Vagina (tissue), 2 donors: Measurements from ENCODE around the gene C16orf74. TPM values are rescaled to one million over a fixed set of nuclear protein-coding genes. Genes with fewer than 3 reads are reported as not detected.

ENCODE experiments used
- DNase-seq, 2 donors: peaks; one replicate each; pipeline ENCODE4 v3.0.0-alpha.2; 2017; ENCODE audit errors: extremely low spot score in 2 of 2
- H3K27ac ChIP-seq: fragments of 200-600 bp; sonication (generic); one replicate; pipeline ENCODE4 v1.5.1; 2019
- H3K27me3 ChIP-seq: fragments of 200-600 bp; sonication (generic); one replicate; pipeline ENCODE4 v1.5.1; 2019
- H3K36me3 ChIP-seq, 2 donors: fragments of 200-600 bp; sonication (generic); one replicate each; pipeline ENCODE4 v1.5.1; 2017 to 2019
- H3K4me1 ChIP-seq: fragments of 200-600 bp; sonication (generic); one replicate; pipeline ENCODE4 v1.5.1; 2019
- H3K4me3 ChIP-seq, 2 donors: fragments of 200-600 bp; sonication (generic); 1 replicate in 1 of 2; 2 replicates in 1 of 2; pipeline ENCODE4 v1.5.1; 2016 to 2019
- H3K9me3 ChIP-seq: fragments of 200-600 bp; sonication (generic); one replicate; pipeline ENCODE4 v1.5.1; 2019
- CTCF ChIP-seq, 3 experiments: fragments of 450-650 bp in 2 of 3; fragments of 200-600 bp in 1 of 3; sonication (generic) in 1 of 3; IDR thresholded peaks; one replicate each; pipeline ENCODE4 v1.5.1; 2017 to 2019; ENCODE audit warnings: antibody characterized with exemption in 3 of 3, mild to moderate bottlenecking in 2 of 3, moderate library complexity in 2 of 3
- POLR2A ChIP-seq, 2 donors: fragments of 450-650 bp; IDR thresholded peaks; one replicate each; pipeline ENCODE4 v1.6.1; 2017; ENCODE audit warnings: antibody characterized with exemption in 2 of 2, mild to moderate bottlenecking in 2 of 2, moderate library complexity in 2 of 2
- POLR2AphosphoS5 ChIP-seq, 2 donors: sonication (generic); formaldehyde crosslinking; IDR thresholded peaks; one replicate each; pipeline ENCODE4 v1.9.0; 2017; ENCODE audit warnings: antibody characterized with exemption in 2 of 2, mild to moderate bottlenecking in 2 of 2, low read depth in 1 of 2; ENCODE audit not compliant: insufficient read depth in 1 of 2
- intact Hi-C: fragments of 100-400 bp; cut with DNase I; formaldehyde crosslinking; loops from one replicate; pipeline ENCODE4 v1.15.1; 2023
- total RNA-seq: library from RNA; depleted of rRNA; stranded (reverse); fragments of >200 nt; gene quantifications from one replicate; pipeline ENCODE4 v1.2.3, GENCODE V29; 2016

The C16orf74 gene
- total RNA-seq, 1 donor from 2014 or later: 18.2 TPM

- Histone ChIP-seq H3K9me3 (no peaks in the 10 kb centered on the region), H3K36me3 (no peaks in the 10 kb centered on the region), H3K27ac (no peak overlapping the region), H3K4me3 (no peak overlapping the region), H3K4me1 (no peaks in the 10 kb centered on the region), H3K27me3 (no peaks in the 10 kb centered on the region)
- intact Hi-C loops: no loop called here
- TF ChIP-seq POLR2A (IDR thresholded peaks at IDR 0.05) (no peak), POLR2AphosphoS5 (IDR thresholded peaks at IDR 0.05; ENCODE audit: insufficient read depth in 1 of 2, low read depth in 1 of 2) (no peak), CTCF (IDR thresholded peaks at IDR 0.05) (no peak)
- no peak for DNase-seq
These were observed 12.1 kb upstream of the C16orf74 start for GRCh38 chr16:85762970-85763369.

GRCh38 chr16:85761861-85762260 is 11.0 kb upstream of the C16orf74 start:
- TF ChIP-seq POLR2A (IDR thresholded peaks at IDR 0.05) (no peak), CTCF (IDR thresholded peaks at IDR 0.05) (no peak), POLR2AphosphoS5 (IDR thresholded peaks at IDR 0.05; ENCODE audit: insufficient read depth in 1 of 2, low read depth in 1 of 2) (no peak)
- Histone ChIP-seq H3K27me3 (no peaks in the 10 kb centered on the region), H3K4me1 (no peaks in the 10 kb centered on the region), H3K36me3 (no peaks in the 10 kb centered on the region), H3K9me3 (no peaks in the 10 kb centered on the region), H3K4me3 (no peak overlapping the region), H3K27ac (no peak overlapping the region)
- intact Hi-C loops: no loop called here
- no peak for DNase-seq

GRCh38 chr16:85759631-85760419 is 8.9 kb upstream of the C16orf74 start:
- no peaks in the 10 kb centered on the region for H3K9me3 ChIP-seq
- H3K4me1 ChIP-seq: no peaks in the 10 kb centered on the region
- TF ChIP-seq CTCF (IDR thresholded peaks at IDR 0.05): peak in 1 of 3 experiments; percentile 16
- no peak for TF ChIP-seq POLR2A (IDR thresholded peaks at IDR 0.05)
- TF ChIP-seq POLR2AphosphoS5 (IDR thresholded peaks at IDR 0.05; ENCODE audit: insufficient read depth in 1 of 2, low read depth in 1 of 2): no peak
- intact Hi-C loops: no loop called here
- no peaks in the 10 kb centered on the region for H3K36me3 ChIP-seq
- no peak overlapping the region for H3K4me3 ChIP-seq
- no peaks in the 10 kb centered on the region for H3K27me3 ChIP-seq
- H3K27ac ChIP-seq: no peak overlapping the region
- DNase-seq: no peak

- Histone ChIP-seq H3K4me3 (no peak overlapping the region), H3K27me3 (no peaks in the 10 kb centered on the region), H3K4me1 (no peaks in the 10 kb centered on the region), H3K36me3 (no peaks in the 10 kb centered on the region), H3K9me3 (no peaks in the 10 kb centered on the region), H3K27ac (no peak overlapping the region)
- no peak for DNase-seq
- TF ChIP-seq CTCF (IDR thresholded peaks at IDR 0.05) (no peak), POLR2AphosphoS5 (IDR thresholded peaks at IDR 0.05; ENCODE audit: insufficient read depth in 1 of 2, low read depth in 1 of 2) (no peak), POLR2A (IDR thresholded peaks at IDR 0.05) (no peak)
- intact Hi-C loops: no loop called here
These were observed 8.2 kb upstream of the C16orf74 start for GRCh38 chr16:85759136-85759535.

GRCh38 chr16:85757341-85757822 is 6.5 kb upstream of the C16orf74 start:
- intact Hi-C loops: no loop called here
- Histone ChIP-seq H3K4me1 (peaks cover 14% of the 10 kb centered on the region), H3K4me3 (no peak overlapping the region), H3K27me3 (no peaks in the 10 kb centered on the region), H3K36me3 (no peaks in the 10 kb centered on the region), H3K27ac (no peak overlapping the region), H3K9me3 (no peaks in the 10 kb centered on the region)
- TF ChIP-seq CTCF (IDR thresholded peaks at IDR 0.05): no peak
- no peak for DNase-seq
